ENCODE data around the gene EFEMP1. TPM values are rescaled to one million over a fixed set of nuclear protein-coding genes. Genes with fewer than 3 reads are reported as not detected.

EFEMP1 gene
- polyA plus RNA-seq, 1 of the 3 experiments (the other 2 are of a cell fraction) = 1,015 TPM

- Histone ChIP-seq H3K4me1 (ENCODE audit: control insufficient read depth in 1 of 2, insufficient read depth in 2 of 2, low read depth in 1 of 2, low read length in 1 of 2) (peaks cover 3 to 10% of the 10 kb centered on the region in 2 experiments; a peak in 3 of 4 replicates), H3K27ac (ENCODE audit: low read depth in 2 of 2, low read length in 1 of 2) (peak overlapping the region; percentile 39 to 81; a peak in 3 of 4 replicates), H3K9me2 (no peaks in the 10 kb centered on the region), H3K9ac (peak overlapping the region; percentile 29; the same call in 1 of the 2 replicates), H3K9me3 (no peaks in the 10 kb centered on the region), H3K4me3 (ENCODE audit: low read depth in 2 of 2, low read length in 1 of 2) (no peak overlapping the region), H3K27me3 (ENCODE audit: insufficient read depth) (no peaks in the 10 kb centered on the region), H4K20me1 (ENCODE audit: insufficient read depth) (no peaks in the 10 kb centered on the region), H3K79me2 (ENCODE audit: insufficient read depth) (peaks cover 2% of the 10 kb centered on the region; the same call in 1 of the 2 replicates), H3K36me3 (replicated peaks in 1 of 2; ENCODE audit: control insufficient read depth in 1 of 2, insufficient read depth in 2 of 2, low read length in 1 of 2) (peaks cover 20 to 55% of the 10 kb centered on the region in 2 experiments), H3F3A (replicated peaks; ENCODE audit: insufficient read depth) (peaks cover 28% of the 10 kb centered on the region), H3K4me2 (peak overlapping the region; percentile 15; the same call in 1 of the 2 replicates), H2AFZ (ENCODE audit: low read depth) (no peak overlapping the region)
- DNase-seq = no peak
- CTCF ChIA-PET = no interaction called here
- POLR2A ChIA-PET = no interaction called here
- TF ChIP-seq SMC3 (IDR thresholded peaks at IDR 0.05; ENCODE audit: low read depth, low read length) (no peak), EZH2phosphoT487 (IDR thresholded peaks at IDR 0.05; ENCODE audit: borderline replicate concordance, low read depth) (no peak), FOXM1 (IDR thresholded peaks at IDR 0.05; ENCODE audit: low read depth) (0 out of 2 replicates have a peak, but pooled peaks have one; percentile 31), MEF2A (IDR thresholded peaks at IDR 0.05; ENCODE audit: borderline replicate concordance, low read depth) (no peak), TEAD4 (IDR thresholded peaks at IDR 0.05; ENCODE audit: borderline replicate concordance, insufficient read depth) (no peak), IRF3 (IDR thresholded peaks at IDR 0.05; ENCODE audit: low read depth, low read length) (no peak), NRF1 (IDR thresholded peaks at IDR 0.05; ENCODE audit: low read depth, low read length) (no peak)
- 25% methylated on average over 2 of the region's 2 CpGs for WGBS (ENCODE audit: low lambda C conversion rate)
Observed at GRCh38 chr2:55877087-55877436, 46.5 kb downstream of the EFEMP1 start.

DNA sequence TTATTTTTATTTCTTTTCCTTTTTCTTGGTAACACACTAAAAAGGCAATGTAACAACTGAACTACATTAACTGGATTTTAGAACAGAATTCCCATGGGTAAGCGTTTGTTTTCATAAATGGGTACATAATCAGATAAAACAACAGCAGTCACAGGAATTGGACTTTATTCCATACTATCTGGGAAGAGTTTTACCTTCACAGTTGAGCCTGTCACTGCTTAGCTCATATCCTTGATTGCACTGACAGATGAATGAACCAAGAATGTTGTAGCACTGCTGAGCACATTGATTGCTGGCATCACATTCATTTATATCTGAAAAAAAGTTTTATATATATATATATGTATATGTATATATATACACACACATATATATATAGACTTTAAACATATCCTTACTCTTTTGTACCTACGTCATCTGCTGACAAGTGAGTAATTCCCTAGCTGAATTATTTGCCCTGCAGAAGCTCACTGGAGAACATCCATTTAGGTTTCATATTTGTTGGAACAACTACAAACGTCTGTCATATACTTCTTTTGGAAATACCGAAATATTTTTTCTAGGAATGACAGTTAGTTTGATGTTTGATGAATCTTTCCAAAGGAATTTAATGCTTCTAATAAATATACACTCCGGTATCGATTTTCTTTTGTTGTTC, 47.0 kb downstream of the EFEMP1 start:
- H3K36me3 ChIP-seq (replicated peaks in 1 of 2; ENCODE audit: control insufficient read depth in 1 of 2, insufficient read depth in 2 of 2, low read length in 1 of 2) = peaks cover 19 to 52% of the 10 kb centered on the region in 2 experiments
- CTCF ChIA-PET = no interaction called here
- TF ChIP-seq, protein P1, sequence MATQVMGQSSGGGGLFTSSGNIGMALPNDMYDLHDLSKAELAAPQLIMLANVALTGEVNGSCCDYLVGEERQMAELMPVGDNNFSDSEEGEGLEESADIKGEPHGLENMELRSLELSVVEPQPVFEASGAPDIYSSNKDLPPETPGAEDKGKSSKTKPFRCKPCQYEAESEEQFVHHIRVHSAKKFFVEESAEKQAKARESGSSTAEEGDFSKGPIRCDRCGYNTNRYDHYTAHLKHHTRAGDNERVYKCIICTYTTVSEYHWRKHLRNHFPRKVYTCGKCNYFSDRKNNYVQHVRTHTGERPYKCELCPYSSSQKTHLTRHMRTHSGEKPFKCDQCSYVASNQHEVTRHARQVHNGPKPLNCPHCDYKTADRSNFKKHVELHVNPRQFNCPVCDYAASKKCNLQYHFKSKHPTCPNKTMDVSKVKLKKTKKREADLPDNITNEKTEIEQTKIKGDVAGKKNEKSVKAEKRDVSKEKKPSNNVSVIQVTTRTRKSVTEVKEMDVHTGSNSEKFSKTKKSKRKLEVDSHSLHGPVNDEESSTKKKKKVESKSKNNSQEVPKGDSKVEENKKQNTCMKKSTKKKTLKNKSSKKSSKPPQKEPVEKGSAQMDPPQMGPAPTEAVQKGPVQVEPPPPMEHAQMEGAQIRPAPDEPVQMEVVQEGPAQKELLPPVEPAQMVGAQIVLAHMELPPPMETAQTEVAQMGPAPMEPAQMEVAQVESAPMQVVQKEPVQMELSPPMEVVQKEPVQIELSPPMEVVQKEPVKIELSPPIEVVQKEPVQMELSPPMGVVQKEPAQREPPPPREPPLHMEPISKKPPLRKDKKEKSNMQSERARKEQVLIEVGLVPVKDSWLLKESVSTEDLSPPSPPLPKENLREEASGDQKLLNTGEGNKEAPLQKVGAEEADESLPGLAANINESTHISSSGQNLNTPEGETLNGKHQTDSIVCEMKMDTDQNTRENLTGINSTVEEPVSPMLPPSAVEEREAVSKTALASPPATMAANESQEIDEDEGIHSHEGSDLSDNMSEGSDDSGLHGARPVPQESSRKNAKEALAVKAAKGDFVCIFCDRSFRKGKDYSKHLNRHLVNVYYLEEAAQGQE (IDR thresholded peaks at IDR 0.05; ENCODE audit: low read depth, low read length) = no peak
- TF ChIP-seq ELF1 (IDR thresholded peaks at IDR 0.05) = no peak
- no peak for TF ChIP-seq YY1 (IDR thresholded peaks at IDR 0.05; ENCODE audit: low read depth)
- TF ChIP-seq POLR2AphosphoS5 (IDR thresholded peaks at IDR 0.05; ENCODE audit: low read depth, low read length) = 0 out of 2 replicates have a peak, but pooled peaks have one; percentile 19
- TF ChIP-seq TCF12 (IDR thresholded peaks at IDR 0.05) = peak; percentile 49
- no peak for TF ChIP-seq MEF2A (IDR thresholded peaks at IDR 0.05; ENCODE audit: borderline replicate concordance, low read depth)
- TF ChIP-seq EP300 (IDR thresholded peaks at IDR 0.05; ENCODE audit: borderline replicate concordance in 1 of 2, low read depth in 1 of 2, low read length in 1 of 2) = 0 out of 4 replicates have a peak, but pooled peaks of 1 of the 2 experiments have one; percentile 55
- TF ChIP-seq, protein P2, sequence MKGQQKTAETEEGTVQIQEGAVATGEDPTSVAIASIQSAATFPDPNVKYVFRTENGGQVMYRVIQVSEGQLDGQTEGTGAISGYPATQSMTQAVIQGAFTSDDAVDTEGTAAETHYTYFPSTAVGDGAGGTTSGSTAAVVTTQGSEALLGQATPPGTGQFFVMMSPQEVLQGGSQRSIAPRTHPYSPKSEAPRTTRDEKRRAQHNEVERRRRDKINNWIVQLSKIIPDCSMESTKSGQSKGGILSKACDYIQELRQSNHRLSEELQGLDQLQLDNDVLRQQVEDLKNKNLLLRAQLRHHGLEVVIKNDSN (IDR thresholded peaks at IDR 0.05; ENCODE audit: borderline replicate concordance, low read depth) = no peak
- TF ChIP-seq IRF3 (IDR thresholded peaks at IDR 0.05; ENCODE audit: low read depth, low read length) = no peak
- TF ChIP-seq TAF1 (IDR thresholded peaks at IDR 0.05; ENCODE audit: borderline replicate concordance, low read depth, low read length) = no peak
- TF ChIP-seq SMC3 (IDR thresholded peaks at IDR 0.05; ENCODE audit: low read depth, low read length) = no peak
- TF ChIP-seq RFX5 (IDR thresholded peaks at IDR 0.05; ENCODE audit: low read length) = no peak
- TF ChIP-seq FOXJ3 (CRISPR knock-in tag; IDR thresholded peaks at IDR 0.05) = no peak
- TF ChIP-seq, protein P3, sequence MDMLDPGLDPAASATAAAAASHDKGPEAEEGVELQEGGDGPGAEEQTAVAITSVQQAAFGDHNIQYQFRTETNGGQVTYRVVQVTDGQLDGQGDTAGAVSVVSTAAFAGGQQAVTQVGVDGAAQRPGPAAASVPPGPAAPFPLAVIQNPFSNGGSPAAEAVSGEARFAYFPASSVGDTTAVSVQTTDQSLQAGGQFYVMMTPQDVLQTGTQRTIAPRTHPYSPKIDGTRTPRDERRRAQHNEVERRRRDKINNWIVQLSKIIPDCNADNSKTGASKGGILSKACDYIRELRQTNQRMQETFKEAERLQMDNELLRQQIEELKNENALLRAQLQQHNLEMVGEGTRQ (IDR thresholded peaks at IDR 0.05; ENCODE audit: borderline replicate concordance, low read depth, low read length) = no peak
- TF ChIP-seq NFIC (IDR thresholded peaks at IDR 0.05; ENCODE audit: borderline replicate concordance) = peak; percentile 53; the same call in 1 of the 2 replicates

More for the DNA sequence above, 47.0 kb downstream of the EFEMP1 start:
- H3K4me1 ChIP-seq (ENCODE audit: control insufficient read depth in 1 of 2, insufficient read depth in 2 of 2, low read depth in 1 of 2, low read length in 1 of 2) = peaks cover 3 to 10% of the 10 kb centered on the region in 2 experiments; a peak in 3 of 4 replicates
- WGBS (ENCODE audit: low lambda C conversion rate) = 39% methylated on average over 6 of the region's 6 CpGs
- DNase-seq = no peak
- H3K9me3 ChIP-seq = no peaks in the 10 kb centered on the region
- POLR2A ChIA-PET = no interaction called here
- H4K20me1 ChIP-seq (ENCODE audit: insufficient read depth) = no peaks in the 10 kb centered on the region
- H3K4me3 ChIP-seq (ENCODE audit: low read depth in 2 of 2, low read length in 1 of 2) = no peak overlapping the region
- peaks cover 28% of the 10 kb centered on the region for H3F3A ChIP-seq (replicated peaks; ENCODE audit: insufficient read depth)
- H3K9ac ChIP-seq = peak overlapping the region; percentile 29; the same call in 1 of the 2 replicates
- peak overlapping the region; percentile 40 to 81; a peak in 3 of 4 replicates for H3K27ac ChIP-seq (ENCODE audit: low read depth in 2 of 2, low read length in 1 of 2)
- H3K4me2 ChIP-seq = peak overlapping the region; percentile 49
- no peak overlapping the region for H2AFZ ChIP-seq (ENCODE audit: low read depth)
- no peaks in the 10 kb centered on the region for H3K79me2 ChIP-seq (ENCODE audit: insufficient read depth)
- no peaks in the 10 kb centered on the region for H3K27me3 ChIP-seq (ENCODE audit: insufficient read depth)
- H3K9me2 ChIP-seq = no peaks in the 10 kb centered on the region

Measured in SK-N-SH (cell line).